ENCODE results near the gene GINS3. TPM values are rescaled to one million over a fixed set of nuclear protein-coding genes. Genes with fewer than 3 reads are reported as not detected.

Gene GINS3
- total RNA-seq, 2 donors from 2014 or later, result 18.1 to 23.9 TPM

DNA sequence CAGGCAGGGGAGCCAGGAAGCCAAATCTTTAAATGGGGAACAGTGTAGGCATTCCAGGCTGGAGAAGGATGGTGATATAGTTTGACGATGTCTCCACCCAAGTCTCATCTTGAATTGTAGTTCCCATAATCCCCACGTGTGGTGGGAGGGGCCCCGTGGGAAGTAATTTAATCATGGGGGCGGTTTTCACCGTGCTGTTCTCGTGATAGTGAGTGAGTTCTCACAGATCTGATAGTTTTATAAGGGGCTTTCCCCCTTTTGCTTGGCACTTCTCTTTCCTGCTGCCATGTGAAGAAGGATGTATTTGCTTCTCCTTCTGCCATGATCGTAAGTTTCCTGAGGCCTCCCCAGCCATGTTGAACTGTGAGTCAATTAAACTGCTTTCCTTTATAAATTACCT is 28.8 kb downstream of the GINS3 start:
- Mint-ChIP-seq H3K27me3 (ENCODE audit: low read depth) (peaks cover 4% of the 10 kb centered on the region), H3K9me3 (no peaks in the 10 kb centered on the region), H3K27ac (no peak overlapping the region), H3K36me3 (ENCODE audit: insufficient read depth in 2 of 2) (no peaks in the 10 kb centered on the region), H3K4me1 (ENCODE audit: low read depth) (peaks cover 12% of the 10 kb centered on the region), H3K4me3 (no peak overlapping the region)
- DNase-seq (no peak), ATAC-seq (replicated peaks in 1 of 2) (no peak)

DNA sequence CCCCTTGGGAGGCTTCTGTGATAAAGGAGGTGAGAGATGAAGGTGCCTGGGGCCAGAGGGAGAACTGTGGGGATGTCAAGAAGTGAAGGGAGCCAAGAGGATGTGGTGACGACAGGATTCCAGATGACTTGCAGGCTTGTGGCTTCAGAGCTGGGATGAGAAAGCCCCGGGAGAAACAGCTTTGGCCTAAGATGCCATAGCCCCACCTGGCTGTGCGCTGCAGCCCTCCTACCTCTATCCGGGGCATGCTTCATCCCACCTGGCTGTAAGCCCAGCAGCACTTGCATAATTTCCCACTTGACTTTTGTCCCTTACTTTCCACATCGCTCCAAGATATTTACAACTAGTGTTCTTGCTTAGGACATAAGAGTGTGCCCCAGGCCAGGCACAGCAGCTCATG is 29.3 kb downstream of the GINS3 start:
- ATAC-seq (replicated peaks in 1 of 2) (no peak), DNase-seq (no peak)
- Mint-ChIP-seq H3K36me3 (ENCODE audit: insufficient read depth in 2 of 2) (no peaks in the 10 kb centered on the region), H3K9me3 (no peaks in the 10 kb centered on the region), H3K27me3 (ENCODE audit: low read depth) (peaks cover 4% of the 10 kb centered on the region), H3K4me1 (ENCODE audit: low read depth) (peaks cover 17% of the 10 kb centered on the region), H3K4me3 (no peak overlapping the region), H3K27ac (no peak overlapping the region)

DNA sequence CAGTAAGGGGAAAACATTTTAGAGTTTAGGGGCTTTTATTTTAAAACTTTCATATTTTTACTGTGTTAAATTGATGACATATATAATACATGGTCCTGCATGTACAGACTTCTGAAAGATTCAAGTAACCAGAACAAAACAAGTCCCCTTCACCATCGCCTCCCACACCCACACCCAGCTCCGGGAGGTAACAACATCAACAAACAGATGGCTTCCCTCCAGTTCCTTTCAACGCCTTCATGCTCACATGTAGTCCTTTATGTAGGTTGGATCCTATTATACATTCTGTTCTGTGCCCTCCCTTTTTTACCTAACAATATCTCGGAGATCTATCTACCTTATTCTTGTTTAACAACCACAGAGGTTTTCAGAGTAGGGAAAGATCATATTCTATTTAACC is 30.5 kb downstream of the GINS3 start:
- Mint-ChIP-seq H3K4me1 (ENCODE audit: low read depth) (peaks cover 18% of the 10 kb centered on the region), H3K9me3 (no peaks in the 10 kb centered on the region), H3K27ac (peak overlapping the region; percentile 23), H3K36me3 (ENCODE audit: insufficient read depth in 2 of 2) (no peaks in the 10 kb centered on the region), H3K4me3 (no peak overlapping the region), H3K27me3 (ENCODE audit: low read depth) (peaks cover 10% of the 10 kb centered on the region)
- DNase-seq, result no peak
- ATAC-seq (replicated peaks in 1 of 2), result no peak

DNA sequence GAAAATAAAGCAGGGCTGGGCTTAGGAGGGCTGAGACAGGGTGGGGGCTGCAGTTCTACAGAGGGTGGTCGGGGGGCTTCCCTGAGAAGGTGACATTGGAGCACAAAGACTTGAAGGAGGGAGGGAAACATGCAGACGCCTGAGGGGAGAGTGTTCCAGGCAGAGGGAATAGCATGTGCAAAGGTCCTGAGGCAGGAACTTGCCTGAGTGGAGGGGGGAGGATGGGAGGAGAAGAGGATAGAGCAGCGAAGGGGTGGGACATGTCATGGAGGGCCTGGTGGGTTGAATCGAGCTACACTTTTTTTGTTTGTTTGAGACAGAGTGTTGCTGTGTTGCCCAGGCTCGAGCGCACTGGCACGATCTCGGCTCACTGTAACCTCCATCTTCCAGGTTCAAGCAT is 33.0 kb downstream of the GINS3 start:
- ATAC-seq (replicated peaks in 1 of 2) (no peak), DNase-seq (no peak)
- peaks cover 18% of the 10 kb centered on the region for H3K4me1 Mint-ChIP-seq (ENCODE audit: low read depth)
- peaks cover 5% of the 10 kb centered on the region for H3K27me3 Mint-ChIP-seq (ENCODE audit: low read depth)
- no peak overlapping the region for H3K27ac Mint-ChIP-seq
- H3K36me3 Mint-ChIP-seq (ENCODE audit: insufficient read depth in 2 of 2), result no peaks in the 10 kb centered on the region
- no peaks in the 10 kb centered on the region for H3K9me3 Mint-ChIP-seq
- no peak overlapping the region for H3K4me3 Mint-ChIP-seq

DNA sequence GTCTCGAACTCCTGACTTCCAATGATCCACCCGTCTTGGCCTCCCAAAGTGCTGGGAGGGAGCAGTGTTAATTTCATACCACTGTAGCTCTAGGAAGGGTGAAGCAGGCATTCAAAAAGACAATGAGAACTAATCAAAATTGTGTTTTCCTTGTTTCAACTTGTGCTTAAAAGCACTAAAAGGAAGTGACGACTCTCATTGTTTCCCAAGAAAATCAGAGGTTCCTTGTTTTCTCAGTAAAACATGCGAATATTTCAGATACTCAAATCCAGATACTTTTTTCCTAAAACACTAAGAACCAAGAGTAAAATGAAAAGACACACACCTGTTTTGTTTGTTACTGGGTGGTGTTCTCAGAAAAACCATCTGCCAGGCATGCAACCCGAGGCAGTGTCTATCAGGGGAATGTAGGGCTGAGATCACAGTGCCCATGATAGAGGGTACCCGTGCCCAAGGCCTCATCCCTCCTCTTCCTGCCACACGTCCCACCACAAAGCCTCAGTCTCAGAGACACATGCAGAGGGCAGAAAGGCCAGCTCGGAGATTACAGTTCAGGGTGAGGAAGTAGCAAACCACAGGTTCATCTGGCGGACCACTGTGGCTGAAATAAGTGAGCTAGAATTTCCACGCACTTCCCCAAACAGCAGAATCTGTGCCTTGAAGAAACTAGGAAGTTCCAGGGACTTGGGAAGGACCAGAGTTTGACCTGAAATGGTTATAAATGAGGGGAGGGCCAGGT is 33.7 kb downstream of the GINS3 start:
- no peaks in the 10 kb centered on the region for H3K9me3 Mint-ChIP-seq
- peak; percentile 19 to 42 for DNase-seq

DNA sequence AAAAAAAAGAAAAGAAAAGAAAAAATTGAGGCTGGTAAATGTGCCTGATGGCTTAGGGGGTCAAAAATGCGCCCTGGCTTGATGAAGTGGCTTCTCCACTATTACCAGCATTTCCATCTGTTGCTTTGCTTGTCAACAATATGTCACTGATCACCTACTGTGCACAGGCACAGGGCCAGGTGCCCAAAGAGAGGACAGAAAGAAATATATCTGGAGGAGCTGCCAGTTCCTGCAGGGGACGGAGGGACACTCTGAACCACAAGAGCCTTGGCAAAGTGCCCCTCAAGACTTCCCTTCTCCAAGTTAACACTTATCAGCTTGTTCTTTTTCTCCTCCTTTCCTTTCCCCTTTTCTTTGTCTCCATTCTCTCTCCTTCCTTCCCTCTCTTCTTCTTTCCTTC is 34.7 kb downstream of the GINS3 start:
- no peaks in the 10 kb centered on the region for H3K36me3 Mint-ChIP-seq (ENCODE audit: insufficient read depth in 2 of 2)
- H3K4me3 Mint-ChIP-seq, result no peak overlapping the region
- H3K4me1 Mint-ChIP-seq (ENCODE audit: low read depth), result peaks cover 18% of the 10 kb centered on the region
- H3K27ac Mint-ChIP-seq, result no peak overlapping the region
- no peak for ATAC-seq (replicated peaks in 1 of 2)
- H3K9me3 Mint-ChIP-seq, result no peaks in the 10 kb centered on the region
- H3K27me3 Mint-ChIP-seq (ENCODE audit: low read depth), result peaks cover 5% of the 10 kb centered on the region
- DNase-seq, result no peak

More for the DNA sequence above, 33.7 kb downstream of the GINS3 start:
- H3K27ac Mint-ChIP-seq, result no peak overlapping the region
- H3K4me1 Mint-ChIP-seq (ENCODE audit: low read depth), result peaks cover 18% of the 10 kb centered on the region
- peaks cover 5% of the 10 kb centered on the region for H3K27me3 Mint-ChIP-seq (ENCODE audit: low read depth)
- peak; percentile 67 to 86 for ATAC-seq (replicated peaks in 1 of 2)
- H3K4me3 Mint-ChIP-seq, result peak overlapping the region in 1 of 2 donors; percentile 9
- no peaks in the 10 kb centered on the region for H3K36me3 Mint-ChIP-seq (ENCODE audit: insufficient read depth in 2 of 2)

DNA sequence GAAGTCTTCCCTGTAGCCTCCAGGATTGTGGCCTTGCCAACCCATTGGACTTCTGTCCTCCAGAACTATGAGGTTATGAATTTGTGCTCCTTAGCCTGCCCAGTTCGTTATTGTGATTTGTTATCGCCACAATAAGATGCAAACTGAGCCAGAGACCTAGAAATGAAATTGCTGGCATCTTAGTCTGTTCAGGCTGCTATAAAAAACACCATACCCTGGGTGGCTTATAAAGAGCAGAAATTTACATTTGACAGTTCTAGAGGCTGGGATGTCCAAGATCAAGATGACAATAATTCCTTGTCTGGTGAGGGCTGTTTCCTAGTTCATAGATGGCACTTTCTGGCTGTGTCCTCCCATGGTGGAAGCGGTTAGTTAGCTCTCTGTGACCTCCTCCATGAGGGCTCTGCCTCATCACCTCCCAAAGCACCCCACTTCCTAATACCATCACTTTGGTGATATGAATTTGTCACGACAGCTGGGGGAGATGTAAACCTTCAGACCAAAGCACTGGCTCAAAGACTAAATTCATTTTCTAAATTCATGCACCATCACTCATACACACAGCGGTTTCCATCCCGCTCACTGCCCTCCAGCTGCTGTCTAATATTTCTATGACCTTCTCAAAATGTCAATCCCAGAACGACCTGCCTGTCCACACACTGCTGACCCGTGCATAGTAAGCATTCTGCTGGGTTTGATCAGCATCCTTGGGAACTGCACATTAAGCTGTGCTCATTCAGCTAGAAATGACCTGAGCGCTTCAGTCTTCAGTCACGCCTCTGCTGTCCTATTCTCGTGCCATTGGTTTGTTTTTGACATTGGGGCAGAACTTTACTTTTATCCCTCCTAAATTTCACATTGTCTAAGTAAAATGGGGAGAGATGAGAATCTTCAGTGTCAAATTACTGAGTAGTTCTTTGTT is 36.6 kb downstream of the GINS3 start:
- DNase-seq (no peak), ATAC-seq (replicated peaks in 1 of 2) (no peak)
- H3K4me3 Mint-ChIP-seq, result no peak overlapping the region
- H3K27ac Mint-ChIP-seq, result no peak overlapping the region
- no peaks in the 10 kb centered on the region for H3K9me3 Mint-ChIP-seq
- H3K27me3 Mint-ChIP-seq (ENCODE audit: low read depth), result peaks cover 5% of the 10 kb centered on the region
- no peaks in the 10 kb centered on the region for H3K36me3 Mint-ChIP-seq (ENCODE audit: insufficient read depth in 2 of 2)
- H3K4me1 Mint-ChIP-seq (ENCODE audit: low read depth), result peaks cover 18% of the 10 kb centered on the region

DNA sequence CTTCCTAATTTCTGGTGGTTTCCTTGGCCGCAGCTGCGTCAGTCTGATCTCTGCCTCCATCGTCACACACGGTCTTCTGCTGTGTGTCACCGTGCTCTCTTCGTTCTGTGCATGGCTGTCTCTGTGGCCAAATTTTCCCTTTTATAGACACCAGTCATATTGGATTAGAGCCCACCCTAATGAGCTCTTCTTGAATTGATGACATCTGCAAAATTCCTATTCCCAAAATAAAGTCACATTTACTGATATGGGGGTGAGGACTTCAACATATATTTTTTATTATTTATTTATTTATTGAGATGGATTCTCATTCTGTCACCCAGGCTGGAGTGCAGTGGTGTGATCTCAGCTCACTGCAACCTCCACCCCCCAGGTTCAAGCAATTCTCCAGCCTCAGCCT is 38.4 kb downstream of the GINS3 start:
- Mint-ChIP-seq H3K4me1 (ENCODE audit: low read depth) (peaks cover 10% of the 10 kb centered on the region), H3K27ac (no peak overlapping the region), H3K9me3 (no peaks in the 10 kb centered on the region), H3K27me3 (ENCODE audit: low read depth) (peaks cover 5% of the 10 kb centered on the region), H3K36me3 (ENCODE audit: insufficient read depth in 2 of 2) (no peaks in the 10 kb centered on the region), H3K4me3 (no peak overlapping the region)
- DNase-seq (no peak), ATAC-seq (replicated peaks in 1 of 2) (no peak)

DNA sequence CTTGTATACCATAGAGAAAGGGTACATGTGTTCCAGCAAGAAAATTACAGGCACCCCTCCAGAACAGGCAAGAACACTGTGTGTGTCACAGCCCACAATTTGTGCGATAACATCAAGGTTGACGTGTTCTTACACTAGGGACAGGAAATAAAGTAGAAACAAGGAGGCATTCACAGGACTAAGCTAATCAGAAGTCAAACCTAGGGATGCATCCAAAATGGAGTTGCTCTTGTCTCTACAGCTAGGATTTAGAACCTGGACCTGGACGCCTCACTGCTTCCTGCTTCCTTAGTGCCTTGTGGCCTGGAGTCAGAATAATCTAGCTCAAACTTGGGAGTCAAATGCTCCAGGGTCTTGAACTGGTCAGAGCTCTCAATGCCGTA is 41.3 kb downstream of the GINS3 start:
- Mint-ChIP-seq H3K27ac (no peak overlapping the region), H3K4me3 (no peak overlapping the region), H3K27me3 (ENCODE audit: low read depth) (no peaks in the 10 kb centered on the region), H3K9me3 (peaks cover 0 to 1% of the 10 kb centered on the region in 2 donors), H3K36me3 (ENCODE audit: insufficient read depth in 2 of 2) (no peaks in the 10 kb centered on the region), H3K4me1 (ENCODE audit: low read depth) (no peaks in the 10 kb centered on the region)
- no peak for ATAC-seq (replicated peaks in 1 of 2)
- DNase-seq, result no peak

DNA sequence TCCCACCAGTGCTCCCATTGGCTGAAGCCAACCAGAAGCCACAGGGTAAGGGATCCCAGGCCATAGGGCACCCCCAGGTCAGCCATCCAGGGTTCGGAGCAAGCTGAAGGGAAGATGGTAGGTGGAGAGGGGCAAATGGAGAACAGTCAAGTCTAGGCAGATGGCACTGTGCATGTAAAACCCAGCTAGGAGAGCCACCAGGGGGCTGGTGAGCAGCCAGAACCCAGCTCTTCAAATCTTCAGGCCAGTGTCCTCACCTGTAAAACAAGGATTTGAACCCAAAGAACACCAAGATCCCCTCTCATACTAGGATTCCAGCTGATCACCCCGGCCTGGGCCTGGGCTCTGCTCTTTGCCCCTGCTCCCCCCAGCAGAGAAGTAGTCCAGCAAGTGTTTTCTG is 43.5 kb downstream of the GINS3 start:
- no peak overlapping the region for H3K4me3 Mint-ChIP-seq
- no peak for DNase-seq
- H3K9me3 Mint-ChIP-seq, result peaks cover 0 to 1% of the 10 kb centered on the region in 2 donors
- H3K27me3 Mint-ChIP-seq (ENCODE audit: low read depth), result no peaks in the 10 kb centered on the region
- H3K4me1 Mint-ChIP-seq (ENCODE audit: low read depth), result no peaks in the 10 kb centered on the region
- no peaks in the 10 kb centered on the region for H3K36me3 Mint-ChIP-seq (ENCODE audit: insufficient read depth in 2 of 2)
- no peak overlapping the region for H3K27ac Mint-ChIP-seq
- ATAC-seq (replicated peaks in 1 of 2), result no peak

DNA sequence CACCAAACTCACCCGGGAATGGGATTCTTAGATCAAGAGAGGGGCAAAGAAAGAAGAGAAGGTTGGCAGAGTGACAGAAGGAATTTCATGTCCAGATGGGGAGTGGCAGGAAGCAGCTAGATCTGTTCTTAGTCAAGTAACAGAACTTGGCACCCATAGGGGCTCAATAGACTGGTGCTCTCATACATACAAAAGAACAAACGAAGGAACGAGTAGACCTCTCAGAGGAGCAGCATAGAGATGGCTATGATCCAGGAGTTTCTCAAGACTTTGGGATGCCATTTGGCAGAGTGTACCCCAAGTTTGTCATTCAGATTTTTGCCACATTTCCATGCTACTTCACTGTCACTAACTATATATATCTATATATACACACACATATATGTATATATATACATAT is 47.9 kb downstream of the GINS3 start:
- Mint-ChIP-seq H3K4me3 (no peak overlapping the region), H3K36me3 (ENCODE audit: insufficient read depth in 2 of 2) (no peaks in the 10 kb centered on the region), H3K27ac (no peak overlapping the region), H3K9me3 (peaks cover 0 to 1% of the 10 kb centered on the region in 2 donors), H3K4me1 (ENCODE audit: low read depth) (no peaks in the 10 kb centered on the region), H3K27me3 (ENCODE audit: low read depth) (no peaks in the 10 kb centered on the region)
- ATAC-seq (replicated peaks in 1 of 2), result no peak
- DNase-seq, result no peak

DNA sequence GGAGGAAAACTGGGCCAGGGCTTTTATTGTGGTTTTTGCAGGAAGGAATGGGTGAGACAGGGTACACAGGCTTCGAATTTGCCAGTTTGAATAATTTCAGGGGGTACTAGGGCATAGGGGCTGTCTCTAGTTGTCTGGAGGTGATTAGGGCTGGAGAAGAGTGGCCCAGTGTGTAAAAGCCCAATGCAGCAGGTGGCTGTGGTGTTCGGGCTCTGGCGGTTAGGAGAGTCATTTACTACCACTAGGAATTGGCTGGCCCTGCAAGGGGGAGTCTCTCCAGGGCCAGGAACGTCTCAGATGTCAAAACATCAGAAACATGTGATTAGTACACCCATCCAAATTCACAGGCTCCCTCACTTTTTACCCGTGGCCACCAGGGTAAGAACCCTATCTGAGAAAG is 50.3 kb downstream of the GINS3 start:
- no peaks in the 10 kb centered on the region for H3K9me3 Mint-ChIP-seq
- H3K27me3 Mint-ChIP-seq (ENCODE audit: low read depth), result no peaks in the 10 kb centered on the region
- H3K36me3 Mint-ChIP-seq (ENCODE audit: insufficient read depth in 2 of 2), result no peaks in the 10 kb centered on the region
- H3K4me3 Mint-ChIP-seq, result no peak overlapping the region
- H3K27ac Mint-ChIP-seq, result no peak overlapping the region
- ATAC-seq (replicated peaks in 1 of 2) (no peak), DNase-seq (no peak)
- H3K4me1 Mint-ChIP-seq (ENCODE audit: low read depth), result no peaks in the 10 kb centered on the region

DNA sequence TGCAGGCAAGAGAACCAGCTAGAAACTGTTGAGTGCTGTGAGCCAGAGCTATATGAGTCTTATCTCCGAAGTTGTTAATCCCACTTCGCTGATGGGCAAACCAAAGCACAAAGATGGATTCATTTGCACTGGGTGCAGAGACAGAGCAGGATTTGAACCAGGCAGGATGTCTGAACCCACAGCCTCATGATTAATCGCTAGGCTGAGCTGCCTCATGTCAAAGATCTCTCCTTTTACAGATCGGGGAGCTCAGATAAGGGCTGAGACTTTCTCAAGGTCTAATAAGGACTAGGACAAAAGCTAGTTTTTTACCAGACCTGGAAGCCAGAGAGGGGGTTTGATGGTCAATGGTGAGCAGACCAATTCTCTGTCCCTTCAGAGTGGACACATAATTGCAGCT is 51.5 kb downstream of the GINS3 start:
- no peaks in the 10 kb centered on the region for H3K36me3 Mint-ChIP-seq (ENCODE audit: insufficient read depth in 2 of 2)
- DNase-seq, result no peak
- no peaks in the 10 kb centered on the region for H3K4me1 Mint-ChIP-seq (ENCODE audit: low read depth)
- H3K4me3 Mint-ChIP-seq, result no peak overlapping the region
- no peak for ATAC-seq (replicated peaks in 1 of 2)
- H3K27ac Mint-ChIP-seq, result no peak overlapping the region
- H3K27me3 Mint-ChIP-seq (ENCODE audit: low read depth), result no peaks in the 10 kb centered on the region
- no peaks in the 10 kb centered on the region for H3K9me3 Mint-ChIP-seq
